NB4 (cell line): ENCODE results near the gene ENTPD6.

Experiments
- MYC ChIP-seq: IDR thresholded peaks from 2 replicates; pipeline ENCODE4 v1.6.1; 2011; ENCODE audit warnings: low read depth, low read length
- TF ChIP-seq, protein P1 (sequence below): IDR thresholded peaks from one replicate; pipeline ENCODE4 v1.5.1; 2012; ENCODE audit warnings: low read depth, low read length
- TF ChIP-seq, protein P2 (sequence below): IDR thresholded peaks from 2 replicates; pipeline ENCODE4 v1.6.1; 2011; ENCODE audit warnings: low read depth, low read length

DNA sequence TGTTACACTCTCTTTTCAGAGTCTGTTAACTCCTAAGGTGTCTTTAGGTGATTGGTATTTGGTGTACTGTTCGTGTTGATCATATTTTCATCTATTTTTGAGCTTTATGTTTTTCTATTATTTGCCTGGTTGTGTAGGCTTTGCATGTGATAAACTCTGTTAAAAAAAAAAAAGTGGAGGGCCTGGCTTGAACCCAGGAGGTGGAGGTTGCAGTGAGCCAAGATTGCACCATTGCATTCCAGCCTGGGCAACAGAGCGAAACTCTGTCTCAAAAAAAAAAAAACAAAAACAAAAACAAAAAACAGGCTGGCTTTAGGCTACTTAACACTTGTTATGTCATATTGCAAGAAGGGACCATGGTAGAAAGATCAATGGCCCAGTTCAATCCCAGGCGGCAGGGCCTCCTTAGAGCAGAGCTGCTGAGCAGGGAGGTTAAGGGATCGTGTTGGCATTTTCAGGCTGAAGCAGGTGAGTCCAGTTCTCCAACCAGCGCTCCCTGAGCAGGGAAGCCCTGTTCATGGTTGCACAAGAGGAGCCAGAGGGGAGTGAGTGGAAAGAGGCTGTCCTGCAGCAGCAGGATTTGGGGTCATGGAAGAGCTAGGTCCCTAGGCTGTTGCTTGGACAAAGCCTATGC lies 60.8 kb downstream of the ENTPD6 start:
- TF ChIP-seq, protein P1, sequence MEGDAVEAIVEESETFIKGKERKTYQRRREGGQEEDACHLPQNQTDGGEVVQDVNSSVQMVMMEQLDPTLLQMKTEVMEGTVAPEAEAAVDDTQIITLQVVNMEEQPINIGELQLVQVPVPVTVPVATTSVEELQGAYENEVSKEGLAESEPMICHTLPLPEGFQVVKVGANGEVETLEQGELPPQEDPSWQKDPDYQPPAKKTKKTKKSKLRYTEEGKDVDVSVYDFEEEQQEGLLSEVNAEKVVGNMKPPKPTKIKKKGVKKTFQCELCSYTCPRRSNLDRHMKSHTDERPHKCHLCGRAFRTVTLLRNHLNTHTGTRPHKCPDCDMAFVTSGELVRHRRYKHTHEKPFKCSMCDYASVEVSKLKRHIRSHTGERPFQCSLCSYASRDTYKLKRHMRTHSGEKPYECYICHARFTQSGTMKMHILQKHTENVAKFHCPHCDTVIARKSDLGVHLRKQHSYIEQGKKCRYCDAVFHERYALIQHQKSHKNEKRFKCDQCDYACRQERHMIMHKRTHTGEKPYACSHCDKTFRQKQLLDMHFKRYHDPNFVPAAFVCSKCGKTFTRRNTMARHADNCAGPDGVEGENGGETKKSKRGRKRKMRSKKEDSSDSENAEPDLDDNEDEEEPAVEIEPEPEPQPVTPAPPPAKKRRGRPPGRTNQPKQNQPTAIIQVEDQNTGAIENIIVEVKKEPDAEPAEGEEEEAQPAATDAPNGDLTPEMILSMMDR, result no peak
- no peak for TF ChIP-seq MYC
- TF ChIP-seq, protein P2, sequence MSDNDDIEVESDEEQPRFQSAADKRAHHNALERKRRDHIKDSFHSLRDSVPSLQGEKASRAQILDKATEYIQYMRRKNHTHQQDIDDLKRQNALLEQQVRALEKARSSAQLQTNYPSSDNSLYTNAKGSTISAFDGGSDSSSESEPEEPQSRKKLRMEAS, result no peak
